Neural progenitor cell (in vitro differentiated cells): ENCODE data around the gene CREB5. TPM values are rescaled to one million over a fixed set of nuclear protein-coding genes. Genes with fewer than 3 reads are reported as not detected.

Experiments used
- DNase-seq: peaks from one replicate; pipeline ENCODE4 v3.0.0-alpha.2; 2016; ENCODE audit warnings: low spot score
- H2AFZ ChIP-seq: fragments of 200-600 bp; sonication (generic); replicated peaks from 2 replicates; pipeline ENCODE4 v1.6.1; 2016; ENCODE audit warnings: antibody characterized with exemption
- H3F3A ChIP-seq: fragments of 200-600 bp; sonication (generic); 2 replicates; pipeline ENCODE4 v1.6.1; 2016; ENCODE audit warnings: antibody characterized with exemption, low read depth
- H3K27ac ChIP-seq: fragments of 200-600 bp; sonication (generic); 2 replicates; pipeline ENCODE4 v1.5.1; 2016; ENCODE audit warnings: mild to moderate bottlenecking
- H3K27me3 ChIP-seq: fragments of 200-600 bp; sonication (generic); 2 replicates; pipeline ENCODE4 v1.6.1; 2016; ENCODE audit warnings: mild to moderate bottlenecking, moderate library complexity
- H3K36me3 ChIP-seq: fragments of 200-600 bp; sonication (generic); 2 replicates; pipeline ENCODE4 v1.5.1; 2016
- H3K4me1 ChIP-seq: fragments of 200-600 bp; sonication (generic); 2 replicates; pipeline ENCODE4 v1.6.1; 2016; ENCODE audit warnings: mixed run types
- H3K4me2 ChIP-seq: fragments of 200-600 bp; sonication (generic); 2 replicates; pipeline ENCODE4 v1.6.1; 2016
- H3K4me3 ChIP-seq: fragments of 200-600 bp; sonication (generic); 2 replicates; pipeline ENCODE4 v1.5.1; 2016
- H3K79me2 ChIP-seq: fragments of 200-600 bp; sonication (generic); 2 replicates; pipeline ENCODE4 v1.6.1; 2016; ENCODE audit warnings: low read depth
- H3K9ac ChIP-seq: fragments of 200-600 bp; sonication (generic); 2 replicates; pipeline ENCODE4 v1.6.1; 2016
- H3K9me3 ChIP-seq: fragments of 200-600 bp; sonication (generic); 2 replicates; pipeline ENCODE4 v1.5.1; 2016; ENCODE audit warnings: low read depth
- H4K20me1 ChIP-seq: fragments of 200-600 bp; sonication (generic); 2 replicates; pipeline ENCODE4 v1.6.1; 2016; ENCODE audit warnings: low read depth
- H3K27ac Mint-ChIP-seq: 3 replicates; pipeline ENCODE4 v1.8.0; 2021; ENCODE audit warnings: mixed read lengths
- H3K27me3 Mint-ChIP-seq: 2 replicates; pipeline ENCODE4 v1.8.0; 2022; ENCODE audit warnings: low read depth, mild to moderate bottlenecking, inconsistent platforms, moderate library complexity, mixed read lengths; ENCODE audit not compliant: insufficient read depth
- H3K36me3 Mint-ChIP-seq: 3 replicates; pipeline ENCODE4 v1.8.0; 2021; ENCODE audit warnings: mixed read lengths
- H3K4me1 Mint-ChIP-seq: 3 replicates; pipeline ENCODE4 v1.8.0; 2021; ENCODE audit warnings: mixed read lengths
- H3K4me3 Mint-ChIP-seq: 3 replicates; pipeline ENCODE4 v1.8.0; 2021; ENCODE audit warnings: mild to moderate bottlenecking, moderate library complexity, mixed read lengths
- H3K9me3 Mint-ChIP-seq: 3 replicates; pipeline ENCODE4 v1.8.0; 2020; ENCODE audit warnings: mixed read lengths
- EZH2 ChIP-seq: fragments of 200-600 bp; sonication (generic); IDR thresholded peaks from 2 replicates; pipeline ENCODE4 v1.6.1; 2017; ENCODE audit warnings: antibody characterized with exemption, mild to moderate bottlenecking, moderate library complexity
- EZH2phosphoT487 ChIP-seq: fragments of 200-600 bp; sonication (generic); IDR thresholded peaks from 2 replicates; pipeline ENCODE4 v1.6.1; 2017; ENCODE audit warnings: antibody characterized with exemption
- total RNA-seq: library from RNA; depleted of rRNA; stranded (reverse); fragments of >200 nt; gene quantifications from 2 replicates; pipeline ENCODE4 v1.2.3, GENCODE V29; 2015; ENCODE audit warnings: low replicate concordance
- TF ChIP-seq, protein P1 (sequence below): fragments of 200-600 bp; sonication (generic); IDR thresholded peaks from 2 replicates; pipeline ENCODE4 v1.5.1; 2017; ENCODE audit warnings: antibody characterized with exemption, mild to moderate bottlenecking

Gene CREB5
- total RNA-seq, 1 donor from 2014 or later: 1.2 TPM

DNA sequence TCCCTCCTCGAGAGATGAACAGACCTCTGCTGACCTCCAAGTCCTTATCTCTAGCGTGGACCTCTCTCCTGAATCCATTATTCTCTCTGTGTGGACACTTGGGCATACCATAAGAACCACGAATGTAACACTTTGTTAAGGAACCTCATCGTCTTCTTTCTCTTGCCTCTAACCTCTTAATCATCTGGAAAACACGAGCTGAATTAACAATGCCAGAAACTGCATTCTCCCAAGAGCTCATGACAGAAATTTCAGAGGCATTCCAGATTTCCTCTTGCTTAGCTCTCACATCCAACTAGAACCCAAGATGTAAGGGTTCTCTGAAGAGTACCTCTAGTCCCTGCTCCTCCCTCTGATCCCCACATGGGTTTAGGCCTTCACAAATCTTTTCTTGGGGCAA, 444.3 kb downstream of the CREB5 start:
- H3K27ac Mint-ChIP-seq: no peak overlapping the region
- peaks cover 9% of the 10 kb centered on the region for H3K4me1 ChIP-seq
- H3K27me3 ChIP-seq: peaks cover 22% of the 10 kb centered on the region
- TF ChIP-seq EZH2phosphoT487 (no peak), EZH2 (no peak)
- TF ChIP-seq, protein P1, sequence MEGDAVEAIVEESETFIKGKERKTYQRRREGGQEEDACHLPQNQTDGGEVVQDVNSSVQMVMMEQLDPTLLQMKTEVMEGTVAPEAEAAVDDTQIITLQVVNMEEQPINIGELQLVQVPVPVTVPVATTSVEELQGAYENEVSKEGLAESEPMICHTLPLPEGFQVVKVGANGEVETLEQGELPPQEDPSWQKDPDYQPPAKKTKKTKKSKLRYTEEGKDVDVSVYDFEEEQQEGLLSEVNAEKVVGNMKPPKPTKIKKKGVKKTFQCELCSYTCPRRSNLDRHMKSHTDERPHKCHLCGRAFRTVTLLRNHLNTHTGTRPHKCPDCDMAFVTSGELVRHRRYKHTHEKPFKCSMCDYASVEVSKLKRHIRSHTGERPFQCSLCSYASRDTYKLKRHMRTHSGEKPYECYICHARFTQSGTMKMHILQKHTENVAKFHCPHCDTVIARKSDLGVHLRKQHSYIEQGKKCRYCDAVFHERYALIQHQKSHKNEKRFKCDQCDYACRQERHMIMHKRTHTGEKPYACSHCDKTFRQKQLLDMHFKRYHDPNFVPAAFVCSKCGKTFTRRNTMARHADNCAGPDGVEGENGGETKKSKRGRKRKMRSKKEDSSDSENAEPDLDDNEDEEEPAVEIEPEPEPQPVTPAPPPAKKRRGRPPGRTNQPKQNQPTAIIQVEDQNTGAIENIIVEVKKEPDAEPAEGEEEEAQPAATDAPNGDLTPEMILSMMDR: no peak
- no peaks in the 10 kb centered on the region for H3K36me3 Mint-ChIP-seq
- H4K20me1 ChIP-seq: no peaks in the 10 kb centered on the region
- H2AFZ ChIP-seq: no peak overlapping the region
- no peaks in the 10 kb centered on the region for H3K9me3 Mint-ChIP-seq
- no peaks in the 10 kb centered on the region for H3K36me3 ChIP-seq
- no peak overlapping the region for H3K9ac ChIP-seq
- H3K9me3 ChIP-seq: no peaks in the 10 kb centered on the region
- H3K4me3 Mint-ChIP-seq: no peak overlapping the region
- peaks cover 2% of the 10 kb centered on the region for H3K27me3 Mint-ChIP-seq
- no peak overlapping the region for H3K4me3 ChIP-seq
- H3K4me1 Mint-ChIP-seq: peaks cover 19% of the 10 kb centered on the region
- no peak overlapping the region for H3K4me2 ChIP-seq
- H3K79me2 ChIP-seq: no peaks in the 10 kb centered on the region
- H3K27ac ChIP-seq: no peak overlapping the region
- no peak for DNase-seq
- no peaks in the 10 kb centered on the region for H3F3A ChIP-seq

- DNase-seq: no peak
- Mint-ChIP-seq H3K4me1 (peaks cover 13% of the 10 kb centered on the region), H3K36me3 (no peaks in the 10 kb centered on the region), H3K9me3 (no peaks in the 10 kb centered on the region), H3K27ac (no peak overlapping the region), H3K4me3 (no peak overlapping the region), H3K27me3 (peaks cover 2% of the 10 kb centered on the region)
- Histone ChIP-seq H3K9ac (no peak overlapping the region), H3K4me1 (peaks cover 6% of the 10 kb centered on the region), H2AFZ (no peak overlapping the region), H3K27me3 (peaks cover 7% of the 10 kb centered on the region), H3K4me3 (no peak overlapping the region), H3K9me3 (no peaks in the 10 kb centered on the region), H4K20me1 (no peaks in the 10 kb centered on the region), H3K36me3 (no peaks in the 10 kb centered on the region), H3K27ac (no peak overlapping the region), H3F3A (no peaks in the 10 kb centered on the region), H3K79me2 (no peaks in the 10 kb centered on the region), H3K4me2 (no peak overlapping the region)
- TF ChIP-seq EZH2phosphoT487: no peak
- TF ChIP-seq, protein P1: no peak
- TF ChIP-seq EZH2: no peak
These were observed 445.9 kb downstream of the CREB5 start for GRCh38 chr7:28858206-28858605.

GRCh38 chr7:28858895-28859294, 446.6 kb downstream of the CREB5 start:
- Mint-ChIP-seq H3K4me1 (peaks cover 9% of the 10 kb centered on the region), H3K27ac (no peak overlapping the region), H3K36me3 (no peaks in the 10 kb centered on the region), H3K27me3 (peaks cover 2% of the 10 kb centered on the region), H3K4me3 (no peak overlapping the region), H3K9me3 (no peaks in the 10 kb centered on the region)
- DNase-seq: no peak
- Histone ChIP-seq H3K9ac (no peak overlapping the region), H3K79me2 (no peaks in the 10 kb centered on the region), H3K9me3 (no peaks in the 10 kb centered on the region), H3F3A (no peaks in the 10 kb centered on the region), H3K4me3 (no peak overlapping the region), H3K27me3 (no peaks in the 10 kb centered on the region), H2AFZ (no peak overlapping the region), H3K4me1 (no peaks in the 10 kb centered on the region), H4K20me1 (no peaks in the 10 kb centered on the region), H3K36me3 (no peaks in the 10 kb centered on the region), H3K27ac (no peak overlapping the region), H3K4me2 (no peak overlapping the region)
- TF ChIP-seq EZH2 (no peak), EZH2phosphoT487 (no peak)
- TF ChIP-seq, protein P1: no peak
